ENCODE data around the gene HOXB2.

Gene HOXB2

GRCh38 chr17:48582750-48583069 is 37.8 kb upstream of the HOXB2 start:
- DNase-seq = no peak
- in situ Hi-C loops (cut with HindIII; ENCODE audit: low pct_ligation_motif_present, low pct_unique_long_range_greater_than_20kb, low sequenced_read_pairs) = no loop called here

- in situ Hi-C loops (cut with HindIII; ENCODE audit: low pct_ligation_motif_present, low pct_unique_long_range_greater_than_20kb, low sequenced_read_pairs) = no loop called here
- DNase-seq = no peak
Observed at GRCh38 chr17:48579760-48580554, 35.0 kb upstream of the HOXB2 start.

- DNase-seq = no peak
- in situ Hi-C loops (cut with HindIII; ENCODE audit: low pct_ligation_motif_present, low pct_unique_long_range_greater_than_20kb, low sequenced_read_pairs) = no loop called here
Observed at GRCh38 chr17:48579471-48579759, 34.5 kb upstream of the HOXB2 start.

GRCh38 chr17:48578616-48579470 is 33.9 kb upstream of the HOXB2 start:
- DNase-seq = peak; percentile 14
- in situ Hi-C loops (cut with HindIII; ENCODE audit: low pct_ligation_motif_present, low pct_unique_long_range_greater_than_20kb, low sequenced_read_pairs) = no loop called here

GRCh38 chr17:48577946-48578615 is 33.2 kb upstream of the HOXB2 start, which contains the start of gene HOXB4:
Gene HOXB4 (minus strand): TSS chr17:48578350. CDS start chr17:48578319, 31 bp downstream.
- DNase-seq = peak; percentile 86
- in situ Hi-C loops (cut with HindIII; ENCODE audit: low pct_ligation_motif_present, low pct_unique_long_range_greater_than_20kb, low sequenced_read_pairs) = no loop called here

- peak; percentile 42 for DNase-seq
- in situ Hi-C loops (cut with HindIII; ENCODE audit: low pct_ligation_motif_present, low pct_unique_long_range_greater_than_20kb, low sequenced_read_pairs) = no loop called here
Observed at GRCh38 chr17:48577330-48577945, 32.5 kb upstream of the HOXB2 start.

GRCh38 chr17:48576479-48577309 is 31.8 kb upstream of the HOXB2 start:
- in situ Hi-C loops (cut with HindIII; ENCODE audit: low pct_ligation_motif_present, low pct_unique_long_range_greater_than_20kb, low sequenced_read_pairs) = no loop called here
- DNase-seq = peak; percentile 68

- DNase-seq = no peak
- in situ Hi-C loops (cut with HindIII; ENCODE audit: low pct_ligation_motif_present, low pct_unique_long_range_greater_than_20kb, low sequenced_read_pairs) = no loop called here
Observed at GRCh38 chr17:48575673-48576478, 31.0 kb upstream of the HOXB2 start.

- in situ Hi-C loops (cut with HindIII; ENCODE audit: low pct_ligation_motif_present, low pct_unique_long_range_greater_than_20kb, low sequenced_read_pairs) = no loop called here
- no peak for DNase-seq
Observed at GRCh38 chr17:48575066-48575582, 30.2 kb upstream of the HOXB2 start.

- in situ Hi-C loops (cut with HindIII; ENCODE audit: low pct_ligation_motif_present, low pct_unique_long_range_greater_than_20kb, low sequenced_read_pairs) = no loop called here
- DNase-seq = no peak
Observed at GRCh38 chr17:48574505-48575065, 29.7 kb upstream of the HOXB2 start.

- no peak for DNase-seq
- in situ Hi-C loops (cut with HindIII; ENCODE audit: low pct_ligation_motif_present, low pct_unique_long_range_greater_than_20kb, low sequenced_read_pairs) = no loop called here
Observed at GRCh38 chr17:48571826-48572417, 27.0 kb upstream of the HOXB2 start.

GRCh38 chr17:48571024-48571818 is 26.3 kb upstream of the HOXB2 start:
- DNase-seq = no peak
- in situ Hi-C loops (cut with HindIII; ENCODE audit: low pct_ligation_motif_present, low pct_unique_long_range_greater_than_20kb, low sequenced_read_pairs) = no loop called here

GRCh38 chr17:48570325-48571023 is 25.6 kb upstream of the HOXB2 start:
- in situ Hi-C loops (cut with HindIII; ENCODE audit: low pct_ligation_motif_present, low pct_unique_long_range_greater_than_20kb, low sequenced_read_pairs) = no loop called here

GRCh38 chr17:48569674-48570324 is 24.9 kb upstream of the HOXB2 start:
- in situ Hi-C loops (cut with HindIII; ENCODE audit: low pct_ligation_motif_present, low pct_unique_long_range_greater_than_20kb, low sequenced_read_pairs) = no loop called here
- no peak for DNase-seq

More at GRCh38 chr17:48570325-48571023, 25.6 kb upstream of the HOXB2 start:
- no peak for DNase-seq

- in situ Hi-C loops (cut with HindIII; ENCODE audit: low pct_ligation_motif_present, low pct_unique_long_range_greater_than_20kb, low sequenced_read_pairs) = no loop called here
- no peak for DNase-seq
Observed at GRCh38 chr17:48569240-48569582, 24.3 kb upstream of the HOXB2 start.
